ENCODE measurements around the gene LTO1. TPM values are rescaled to one million over a fixed set of nuclear protein-coding genes. Genes with fewer than 3 reads are reported as not detected.

LTO1 gene
- polyA plus RNA-seq, 1 of the 3 experiments (the other 2 are of a cell fraction): 30.8 TPM

GRCh38 chr11:69617682-69618081 lies 57.5 kb downstream of the LTO1 start:
- WGBS (ENCODE audit: low lambda C conversion rate): 84% methylated on average over 9 of the region's 10 CpGs
- H3K9ac ChIP-seq: no peak overlapping the region
- ChIA-PET CTCF (no interaction called here), POLR2A (no interaction called here)
- peaks cover 0 to 8% of the 10 kb centered on the region in 2 experiments; a peak in 1 of 4 replicates for H3K4me1 ChIP-seq (ENCODE audit: control insufficient read depth in 1 of 2, insufficient read depth in 2 of 2, low read depth in 1 of 2, low read length in 1 of 2)
- no peak overlapping the region for H3K4me2 ChIP-seq
- TF ChIP-seq SMC3 (IDR thresholded peaks at IDR 0.05; ENCODE audit: low read depth, low read length) (no peak), YY1 (IDR thresholded peaks at IDR 0.05; ENCODE audit: low read depth) (no peak), TAF1 (IDR thresholded peaks at IDR 0.05; ENCODE audit: borderline replicate concordance, low read depth, low read length) (no peak), IRF3 (IDR thresholded peaks at IDR 0.05; ENCODE audit: low read depth, low read length) (no peak), MEF2A (IDR thresholded peaks at IDR 0.05; ENCODE audit: borderline replicate concordance, low read depth) (no peak), USF2 (IDR thresholded peaks at IDR 0.05; ENCODE audit: borderline replicate concordance, low read depth, low read length) (no peak), TEAD4 (IDR thresholded peaks at IDR 0.05; ENCODE audit: borderline replicate concordance, insufficient read depth) (no peak), EP300 (IDR thresholded peaks at IDR 0.05; ENCODE audit: borderline replicate concordance in 1 of 2, low read depth in 1 of 2, low read length in 1 of 2) (no peak), REST (IDR thresholded peaks at IDR 0.05; ENCODE audit: low read depth, low read length) (no peak), ZBTB33 (IDR thresholded peaks at IDR 0.05; ENCODE audit: borderline replicate concordance, low read depth) (no peak)
- H2AFZ ChIP-seq (ENCODE audit: low read depth): no peak overlapping the region
- H3F3A ChIP-seq (replicated peaks; ENCODE audit: insufficient read depth): no peaks in the 10 kb centered on the region
- no peaks in the 10 kb centered on the region for H3K9me3 ChIP-seq
- no peaks in the 10 kb centered on the region for H3K27me3 ChIP-seq (ENCODE audit: insufficient read depth)
- no peaks in the 10 kb centered on the region for H3K36me3 ChIP-seq (replicated peaks in 1 of 2; ENCODE audit: control insufficient read depth in 1 of 2, insufficient read depth in 2 of 2, low read length in 1 of 2)
- no peak overlapping the region for H3K27ac ChIP-seq (ENCODE audit: low read depth in 2 of 2, low read length in 1 of 2)
- H3K79me2 ChIP-seq (ENCODE audit: insufficient read depth): no peaks in the 10 kb centered on the region
- no peak overlapping the region for H3K4me3 ChIP-seq (ENCODE audit: low read depth in 2 of 2, low read length in 1 of 2)
- H3K9me2 ChIP-seq: no peaks in the 10 kb centered on the region
- no peaks in the 10 kb centered on the region for H4K20me1 ChIP-seq (ENCODE audit: insufficient read depth)
- DNase-seq: no peak
